Upper lobe of left lung (tissue), 4 donors: Measurements from ENCODE around the gene BCL3.

Experiments used
- CTCF ChIP-seq, 6 experiments: fragments of 450-650 bp in 4 of 6; fragments of 200-600 bp in 2 of 6; sonication (generic) in 2 of 6; IDR thresholded peaks; one replicate each; pipeline ENCODE4 v1.5.1; 2016 to 2019; ENCODE audit warnings: antibody characterized with exemption in 6 of 6
- EP300 ChIP-seq, 4 donors: sonication (generic); formaldehyde crosslinking; IDR thresholded peaks; one replicate each; pipeline ENCODE4 v1.5.1; 2017; ENCODE audit warnings: antibody characterized with exemption in 4 of 4, control low read depth in 2 of 4
- POLR2A ChIP-seq, 4 donors: fragments of 450-650 bp; IDR thresholded peaks; one replicate each; pipeline ENCODE4 v1.5.1; 2016 to 2017; ENCODE audit warnings: antibody characterized with exemption in 4 of 4, mild to moderate bottlenecking in 2 of 4
- POLR2AphosphoS5 ChIP-seq, 2 donors: sonication (generic); formaldehyde crosslinking; IDR thresholded peaks; one replicate each; pipeline ENCODE4 v1.5.1; 2017; ENCODE audit warnings: antibody characterized with exemption in 2 of 2

GRCh38 chr19:44789943-44790483, 41.5 kb downstream of the BCL3 start:
- TF ChIP-seq CTCF (IDR thresholded peaks at IDR 0.05) (no peak), POLR2AphosphoS5 (IDR thresholded peaks at IDR 0.05) (no peak), POLR2A (IDR thresholded peaks at IDR 0.05) (no peak), EP300 (IDR thresholded peaks at IDR 0.05) (no peak)
